Measurements from ENCODE around the gene DOHH.

Gene DOHH

DNA sequence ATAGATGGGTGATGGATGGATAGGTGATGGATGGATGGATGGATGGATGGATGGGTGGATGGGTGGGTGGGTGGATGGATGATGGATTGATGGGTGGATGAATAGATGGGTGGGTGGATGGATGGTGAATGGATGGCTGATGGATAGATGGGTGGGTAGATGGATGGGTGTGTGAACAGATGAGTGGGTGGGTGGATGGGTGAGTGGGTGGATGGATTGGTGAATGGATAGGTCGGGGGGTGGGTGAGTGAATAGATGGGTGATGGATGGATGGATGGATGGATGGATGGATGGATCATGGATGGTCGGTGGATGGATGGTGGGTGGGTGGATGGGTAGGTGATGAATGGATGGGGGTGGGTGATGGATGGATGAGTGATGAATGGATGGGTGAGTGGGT is 23.6 kb downstream of the DOHH start:
- TF ChIP-seq, protein P1, sequence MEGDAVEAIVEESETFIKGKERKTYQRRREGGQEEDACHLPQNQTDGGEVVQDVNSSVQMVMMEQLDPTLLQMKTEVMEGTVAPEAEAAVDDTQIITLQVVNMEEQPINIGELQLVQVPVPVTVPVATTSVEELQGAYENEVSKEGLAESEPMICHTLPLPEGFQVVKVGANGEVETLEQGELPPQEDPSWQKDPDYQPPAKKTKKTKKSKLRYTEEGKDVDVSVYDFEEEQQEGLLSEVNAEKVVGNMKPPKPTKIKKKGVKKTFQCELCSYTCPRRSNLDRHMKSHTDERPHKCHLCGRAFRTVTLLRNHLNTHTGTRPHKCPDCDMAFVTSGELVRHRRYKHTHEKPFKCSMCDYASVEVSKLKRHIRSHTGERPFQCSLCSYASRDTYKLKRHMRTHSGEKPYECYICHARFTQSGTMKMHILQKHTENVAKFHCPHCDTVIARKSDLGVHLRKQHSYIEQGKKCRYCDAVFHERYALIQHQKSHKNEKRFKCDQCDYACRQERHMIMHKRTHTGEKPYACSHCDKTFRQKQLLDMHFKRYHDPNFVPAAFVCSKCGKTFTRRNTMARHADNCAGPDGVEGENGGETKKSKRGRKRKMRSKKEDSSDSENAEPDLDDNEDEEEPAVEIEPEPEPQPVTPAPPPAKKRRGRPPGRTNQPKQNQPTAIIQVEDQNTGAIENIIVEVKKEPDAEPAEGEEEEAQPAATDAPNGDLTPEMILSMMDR (IDR thresholded peaks at IDR 0.05; ENCODE audit: control insufficient read depth, extremely low read depth, insufficient read depth): no peak
- DNase-seq (ENCODE audit: low read depth): no peak
- no peak overlapping the region for H3K4me3 ChIP-seq (ENCODE audit: low read depth, low read length)

- no peak for DNase-seq (ENCODE audit: low read depth)
- TF ChIP-seq, protein P1 (IDR thresholded peaks at IDR 0.05; ENCODE audit: control insufficient read depth, extremely low read depth, insufficient read depth): no peak
These were observed 25.0 kb downstream of the DOHH start for GRCh38 chr19:3475449-3475848.

DNA sequence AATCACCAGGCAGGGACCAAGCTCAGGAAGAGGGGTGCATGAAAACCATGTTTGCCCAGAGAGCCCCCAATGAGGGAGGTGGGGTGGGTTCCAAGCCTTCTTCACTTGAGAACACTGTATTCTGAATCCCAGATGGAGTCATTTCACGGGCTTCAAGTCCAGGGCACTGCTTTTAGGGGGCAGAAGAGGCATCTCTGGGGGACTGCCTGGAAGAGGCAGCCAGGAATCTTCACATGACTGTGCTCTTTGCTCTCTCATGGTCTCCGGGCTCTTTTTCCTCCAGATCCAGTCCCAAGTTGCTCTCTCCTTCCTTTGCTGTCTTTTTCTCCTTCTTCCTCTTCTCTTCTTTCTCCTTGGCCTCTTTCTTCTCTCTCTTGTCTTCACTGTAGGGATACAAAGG is 25.9 kb downstream of the DOHH start:
- TF ChIP-seq, protein P1 (IDR thresholded peaks at IDR 0.05; ENCODE audit: control insufficient read depth, extremely low read depth, insufficient read depth): no peak
- H3K4me3 ChIP-seq (ENCODE audit: low read depth, low read length): no peak overlapping the region
- no peak for DNase-seq (ENCODE audit: low read depth)

More at GRCh38 chr19:3475449-3475848, 25.0 kb downstream of the DOHH start:
- H3K4me3 ChIP-seq (ENCODE audit: low read depth, low read length): no peak overlapping the region

DNA sequence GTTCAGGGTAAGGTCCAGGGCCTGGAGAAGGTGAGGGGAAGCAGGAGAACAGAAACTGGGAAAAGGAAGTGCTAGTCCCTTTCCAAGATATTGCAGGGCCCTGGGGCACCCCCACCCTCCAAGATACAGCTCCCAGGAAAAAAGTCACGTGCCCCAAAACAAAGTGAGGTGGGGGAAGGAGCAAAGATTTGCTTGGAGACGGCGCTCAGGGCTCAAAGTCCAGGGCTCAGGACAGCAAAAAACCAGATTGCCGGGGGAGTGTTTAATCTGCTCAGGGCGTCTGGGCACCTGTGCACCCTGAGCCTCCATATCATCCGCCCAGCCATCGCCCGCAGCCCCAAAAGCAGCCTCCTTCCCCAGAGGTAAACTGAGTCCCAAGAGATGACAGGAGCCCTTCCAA is 26.5 kb downstream of the DOHH start:
- H3K4me3 ChIP-seq (ENCODE audit: low read depth, low read length): no peak overlapping the region
- no peak for DNase-seq (ENCODE audit: low read depth)
- TF ChIP-seq, protein P1 (IDR thresholded peaks at IDR 0.05; ENCODE audit: control insufficient read depth, extremely low read depth, insufficient read depth): no peak

- TF ChIP-seq, protein P1 (IDR thresholded peaks at IDR 0.05; ENCODE audit: control insufficient read depth, extremely low read depth, insufficient read depth): peak; percentile 80
- DNase-seq (ENCODE audit: low read depth): no peak
- H3K4me3 ChIP-seq (ENCODE audit: low read depth, low read length): no peak overlapping the region
These were observed 28.4 kb downstream of the DOHH start for GRCh38 chr19:3471954-3472655.

DNA sequence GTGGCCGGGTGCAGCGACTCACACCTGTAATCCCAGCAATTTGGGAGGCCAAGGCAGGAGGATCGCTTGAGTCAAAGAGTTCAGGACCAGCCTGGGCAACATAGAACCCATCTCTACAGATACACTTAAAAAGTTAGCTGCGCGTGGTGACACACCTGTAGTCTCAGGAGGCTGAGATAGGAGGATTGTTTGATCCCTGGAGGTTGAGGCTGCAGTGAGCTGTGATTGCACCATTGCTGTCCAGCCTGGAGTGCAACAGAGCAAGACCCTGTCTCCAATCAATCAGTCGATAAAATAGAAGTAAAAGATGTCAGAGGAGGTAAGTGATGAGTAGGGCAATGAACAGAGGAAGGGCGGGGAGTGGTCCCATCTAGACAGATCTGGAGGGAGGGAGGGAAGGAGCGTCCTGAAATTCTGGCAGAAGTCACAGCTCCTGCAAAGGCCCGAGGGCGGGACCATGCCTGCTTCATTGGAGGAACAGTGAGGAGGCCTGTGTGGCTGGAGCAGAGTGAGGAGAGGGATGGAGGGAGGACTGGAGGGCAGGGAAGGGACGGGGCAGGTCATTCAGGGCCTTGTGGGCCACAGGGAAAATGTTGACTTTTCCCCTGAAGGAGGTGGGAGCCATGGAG is 29.9 kb downstream of the DOHH start:
- DNase-seq (ENCODE audit: low read depth): no peak
- no peak overlapping the region for H3K4me3 ChIP-seq (ENCODE audit: low read depth, low read length)
- TF ChIP-seq, protein P1 (IDR thresholded peaks at IDR 0.05; ENCODE audit: control insufficient read depth, extremely low read depth, insufficient read depth): no peak

All from LNCaP clone FGC (cell line).